Aorta (tissue), 5 donors: ENCODE data around the gene PROK2. TPM values are rescaled to one million over a fixed set of nuclear protein-coding genes. Genes with fewer than 3 reads are reported as not detected.

ENCODE experiments used
- ATAC-seq: fragments of 200-7000 bp; cut with Tn5 transposase; one replicate; pipeline ENCODE4 v1.9.1; 2022; ENCODE audit warnings: moderate library complexity; ENCODE audit not compliant: low FRiP score
- DNase-seq, 2 donors: peaks; one replicate each; pipeline ENCODE4 v3.0.0-alpha.2; 2020
- H3K27ac ChIP-seq, 2 donors: one replicate each; pipeline ENCODE4 v1.5.1; 2013; ENCODE audit warnings: low read length in 2 of 2, mild to moderate bottlenecking in 2 of 2, moderate library complexity in 2 of 2, control low read depth in 1 of 2, inconsistent platforms in 1 of 2, low read depth in 1 of 2
- H3K27me3 ChIP-seq, 2 donors: one replicate each; pipeline ENCODE4 v1.6.1; 2013; ENCODE audit warnings: control low read depth in 1 of 2, low read length in 1 of 2, mild to moderate bottlenecking in 1 of 2, moderate library complexity in 1 of 2; ENCODE audit not compliant: insufficient read depth in 2 of 2, control insufficient read depth in 1 of 2
- H3K36me3 ChIP-seq, 2 donors: one replicate each; pipeline ENCODE4 v1.6.1; 2013; ENCODE audit warnings: control low read depth in 1 of 2, low read length in 1 of 2, mild to moderate bottlenecking in 1 of 2; ENCODE audit not compliant: insufficient read depth in 2 of 2, control insufficient read depth in 1 of 2
- H3K4me1 ChIP-seq, 2 donors: one replicate each; pipeline ENCODE4 v1.6.1; 2013; ENCODE audit warnings: low read length in 2 of 2, control low read depth in 1 of 2, mild to moderate bottlenecking in 1 of 2, moderate library complexity in 1 of 2; ENCODE audit not compliant: insufficient read depth in 2 of 2, control insufficient read depth in 1 of 2
- H3K4me3 ChIP-seq, 2 donors: one replicate each; pipeline ENCODE4 v1.5.1; 2013; ENCODE audit warnings: low read length in 2 of 2, control low read depth in 1 of 2, mild to moderate bottlenecking in 1 of 2
- H3K9me3 ChIP-seq: one replicate; pipeline ENCODE4 v1.6.1; 2013; ENCODE audit warnings: mild to moderate bottlenecking, low read length; ENCODE audit not compliant: control insufficient read depth
- WGBS, 2 donors: extraction: QIAGEN DNeasy Blood & Tissue Kit; methylation state at CpG; one replicate each; pipeline ENCODE4 v1.1.7; 2013; 5-methylcytosine and 5-hydroxymethylcytosine counted together
- intact Hi-C, 2 donors: fragments of 100-400 bp; cut with DNase I; formaldehyde crosslinking; loops; one replicate each; pipeline versions ENCODE4 v1.14.2 to v1.15.0; 2022
- polyA plus RNA-seq, 2 donors: library from polyadenylated mRNA; stranded (reverse); fragments of 200-250 nt; gene quantifications; one replicate each; pipeline ENCODE4 v1.2.3, GENCODE V29; 2013
- total RNA-seq, 2 donors: library from RNA; stranded (reverse); fragmentation: NEBNext Ultra II Directional; extraction: Animal tissue kit (Norgen Biotek cat#: 25700); gene quantifications; one replicate each; pipeline ENCODE4 v1.2.1, GENCODE V29; 2021
- donor health status: healthy with polysubstance abuse.
- donor health status: Bipolar disorder and iron deficiency.
- donor health status: DM: no; HTN: no; CAD: no.
- donor health status: DM: no; HTN: no; CAD: no.
- donor health status: DM: yes; HTN: yes; CAD: no.

Gene PROK2
- total and polyA plus RNA-seq, 4 donors: 0.64 to 3.8 (median 1.4) TPM

- no peaks in the 10 kb centered on the region for H3K27me3 ChIP-seq
- ATAC-seq (no peak), DNase-seq (no peak)
- no peak overlapping the region for H3K27ac ChIP-seq
- no peaks in the 10 kb centered on the region for H3K9me3 ChIP-seq
- no peak overlapping the region for H3K4me3 ChIP-seq
- H3K36me3 ChIP-seq: no peaks in the 10 kb centered on the region
- no peaks in the 10 kb centered on the region for H3K4me1 ChIP-seq
- intact Hi-C loops: no loop called here
- 91 to 93% methylated on average over 7 of the region's 7 CpGs for WGBS, 2 donors
Measured at GRCh38 chr3:71797455-71797854, 12.5 kb upstream of the PROK2 start.

GRCh38 chr3:71796290-71796689, 11.3 kb upstream of the PROK2 start:
- Histone ChIP-seq H3K27ac (no peak overlapping the region), H3K4me1 (no peaks in the 10 kb centered on the region), H3K4me3 (no peak overlapping the region), H3K36me3 (no peaks in the 10 kb centered on the region), H3K9me3 (no peaks in the 10 kb centered on the region), H3K27me3 (no peaks in the 10 kb centered on the region)
- ATAC-seq (no peak), DNase-seq (no peak)
- intact Hi-C loops: no loop called here
- WGBS, 2 donors: 94 to 98% methylated on average over 3 of the region's 3 CpGs

- H3K27ac ChIP-seq: no peak overlapping the region
- no peaks in the 10 kb centered on the region for H3K36me3 ChIP-seq
- H3K9me3 ChIP-seq: no peaks in the 10 kb centered on the region
- no peak overlapping the region for H3K4me3 ChIP-seq
- DNase-seq (no peak), ATAC-seq (no peak)
- H3K27me3 ChIP-seq: peaks cover 0 to 4% of the 10 kb centered on the region in 2 donors
- WGBS, 2 donors: 77 to 84% methylated on average over 1 of the region's 1 CpG
- intact Hi-C loops: no loop called here
- H3K4me1 ChIP-seq: no peaks in the 10 kb centered on the region
Measured at GRCh38 chr3:71791634-71792033, 6.7 kb upstream of the PROK2 start.

GRCh38 chr3:71789922-71790321, 5.0 kb upstream of the PROK2 start:
- peaks cover 0 to 4% of the 10 kb centered on the region in 2 donors for H3K27me3 ChIP-seq
- H3K9me3 ChIP-seq: no peaks in the 10 kb centered on the region
- H3K4me1 ChIP-seq: no peaks in the 10 kb centered on the region
- DNase-seq (no peak), ATAC-seq (no peak)
- 97% methylated on average over 1 of the region's 1 CpG for WGBS, 2 donors
- intact Hi-C loops: no loop called here
- H3K27ac ChIP-seq: no peak overlapping the region
- H3K4me3 ChIP-seq: no peak overlapping the region
- H3K36me3 ChIP-seq: no peaks in the 10 kb centered on the region

GRCh38 chr3:71787851-71788405, 3.0 kb upstream of the PROK2 start:
- Histone ChIP-seq H3K27ac (no peak overlapping the region), H3K4me3 (no peak overlapping the region), H3K4me1 (no peaks in the 10 kb centered on the region), H3K27me3 (peaks cover 0 to 6% of the 10 kb centered on the region in 2 donors), H3K9me3 (no peaks in the 10 kb centered on the region), H3K36me3 (no peaks in the 10 kb centered on the region)
- ATAC-seq (no peak), DNase-seq (no peak)
- WGBS, 2 donors: 95 to 97% methylated on average over 7 of the region's 7 CpGs
- intact Hi-C loops: no loop called here

- Histone ChIP-seq H3K4me1 (no peaks in the 10 kb centered on the region), H3K27me3 (peaks cover 0 to 6% of the 10 kb centered on the region in 2 donors), H3K9me3 (no peaks in the 10 kb centered on the region), H3K27ac (no peak overlapping the region), H3K36me3 (no peaks in the 10 kb centered on the region), H3K4me3 (no peak overlapping the region)
- DNase-seq: no peak
- WGBS, 2 donors: 61 to 62% methylated on average over 6 of the region's 6 CpGs
- intact Hi-C loops: no loop called here
- no peak for ATAC-seq
Measured at GRCh38 chr3:71786551-71786950, 1.6 kb upstream of the PROK2 start.

- peaks cover 0 to 6% of the 10 kb centered on the region in 2 donors for H3K27me3 ChIP-seq
- H3K4me1 ChIP-seq: no peaks in the 10 kb centered on the region
- 43 to 46% methylated on average over 8 of the region's 8 CpGs for WGBS, 2 donors
- no peak overlapping the region for H3K27ac ChIP-seq
- H3K9me3 ChIP-seq: no peaks in the 10 kb centered on the region
- intact Hi-C loops: no loop called here
- ATAC-seq: no peak
- H3K4me3 ChIP-seq: no peak overlapping the region
- no peak for DNase-seq
- H3K36me3 ChIP-seq: no peaks in the 10 kb centered on the region
Measured at GRCh38 chr3:71786217-71786549, 1.2 kb upstream of the PROK2 start.

GRCh38 chr3:71785532-71786216, 726 bp upstream of the PROK2 start:
- ATAC-seq: no peak
- no peaks in the 10 kb centered on the region for H3K36me3 ChIP-seq
- no peak for DNase-seq
- intact Hi-C loops: no loop called here
- H3K4me3 ChIP-seq: no peak overlapping the region
- no peaks in the 10 kb centered on the region for H3K9me3 ChIP-seq
- WGBS, 2 donors: 10 to 12% methylated on average over 28 of the region's 28 CpGs
- H3K4me1 ChIP-seq: no peaks in the 10 kb centered on the region
- H3K27ac ChIP-seq: no peak overlapping the region
- H3K27me3 ChIP-seq: peaks cover 0 to 6% of the 10 kb centered on the region in 2 donors

- Histone ChIP-seq H3K36me3 (no peaks in the 10 kb centered on the region), H3K27me3 (peaks cover 0 to 4% of the 10 kb centered on the region in 2 donors), H3K4me1 (no peaks in the 10 kb centered on the region), H3K27ac (no peak overlapping the region), H3K4me3 (peak overlapping the region in 1 of 2 donors; percentile 23), H3K9me3 (no peaks in the 10 kb centered on the region)
- no peak for DNase-seq
- ATAC-seq: peak; percentile 34
- intact Hi-C loops: no loop called here
- 8 to 9% methylated on average over 23 of the region's 23 CpGs for WGBS, 2 donors
Measured at GRCh38 chr3:71784201-71784913, 591 bp downstream of the PROK2 start.
